ENCODE measurements around the gene NUP62.

- TF ChIP-seq CTCF (IDR thresholded peaks at IDR 0.05), result no peak
- TF ChIP-seq REST (IDR thresholded peaks at IDR 0.05; ENCODE audit: insufficient read depth in 1 of 2, low read depth in 2 of 2, low read length in 1 of 2), result no peak
- TF ChIP-seq POLR2AphosphoS5 (IDR thresholded peaks at IDR 0.05; ENCODE audit: low read depth, low read length), result no peak
- TF ChIP-seq TCF7L2 (IDR thresholded peaks at IDR 0.05; ENCODE audit: low read depth, low read length), result no peak
Observed at GRCh38 chr19:49904136-49904535, 25.2 kb downstream of the NUP62 start.

Data from Panc1 (cell line).